HG02610 (cell line): ENCODE results near the gene KCNT1.

Source experiments
- ATAC-seq: cut with Tn5 transposase; IDR thresholded peaks from one replicate; pipeline ENCODE4 v1.9.1; 2021; ENCODE audit warnings: mild to moderate bottlenecking, moderate library complexity; ENCODE audit not compliant: unreplicated experiment

KCNT1 gene

DNA sequence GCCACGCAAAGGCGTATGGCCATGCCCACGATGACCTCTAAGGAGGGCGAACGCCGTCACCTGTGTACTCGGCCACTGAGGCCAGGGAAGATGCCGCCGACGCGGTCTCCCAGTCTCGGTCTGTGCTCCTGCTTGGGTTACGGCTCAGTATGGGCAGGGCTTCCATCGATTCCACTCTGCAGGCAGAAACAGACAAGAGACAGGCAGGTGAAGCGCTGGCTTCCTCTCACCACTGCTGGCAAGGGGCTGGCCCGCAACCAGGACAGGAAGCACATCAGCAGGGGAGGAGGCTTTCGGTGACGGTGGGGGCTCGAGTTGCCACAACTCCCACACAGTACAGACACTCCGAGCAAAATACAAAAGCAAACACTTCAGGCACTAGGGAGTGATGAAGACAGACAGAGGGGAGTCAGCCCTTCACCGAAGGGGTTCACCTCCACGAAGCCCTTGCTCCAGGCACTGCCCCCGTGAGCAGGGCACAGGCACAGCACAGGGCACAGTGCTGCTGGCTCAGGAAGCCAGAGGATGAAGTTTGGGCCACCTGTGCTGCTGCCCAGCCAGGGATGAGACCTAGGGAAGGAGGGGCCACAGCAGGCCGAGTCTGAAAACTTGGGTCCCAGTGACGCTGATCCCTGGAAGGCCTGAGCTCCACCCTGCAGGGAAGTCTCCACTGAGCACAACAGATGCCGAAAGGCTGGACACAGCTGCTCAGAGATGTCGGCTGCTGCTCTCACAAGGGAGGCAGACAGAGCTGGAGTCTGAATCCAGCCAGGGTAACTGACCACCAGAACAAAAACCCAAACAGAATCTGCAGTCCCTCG, 114.1 kb downstream of the KCNT1 start:
- ATAC-seq, result no peak

DNA sequence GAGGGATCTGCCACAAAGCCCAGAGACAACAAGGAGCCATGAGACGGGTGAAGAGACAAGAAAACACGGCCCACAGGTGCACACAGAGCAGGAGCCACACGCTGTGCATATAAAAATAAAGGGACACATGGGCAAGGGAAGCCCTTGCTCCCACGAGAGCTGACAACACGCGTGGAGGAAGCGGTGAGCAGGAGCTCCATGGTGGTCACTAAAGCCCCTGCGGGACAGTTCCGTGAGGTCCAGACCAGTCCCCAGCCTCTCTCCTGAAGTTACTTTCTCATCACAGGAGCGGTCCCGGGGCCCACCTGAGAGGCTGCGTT, 114.6 kb downstream of the KCNT1 start:
- ATAC-seq, result no peak

DNA sequence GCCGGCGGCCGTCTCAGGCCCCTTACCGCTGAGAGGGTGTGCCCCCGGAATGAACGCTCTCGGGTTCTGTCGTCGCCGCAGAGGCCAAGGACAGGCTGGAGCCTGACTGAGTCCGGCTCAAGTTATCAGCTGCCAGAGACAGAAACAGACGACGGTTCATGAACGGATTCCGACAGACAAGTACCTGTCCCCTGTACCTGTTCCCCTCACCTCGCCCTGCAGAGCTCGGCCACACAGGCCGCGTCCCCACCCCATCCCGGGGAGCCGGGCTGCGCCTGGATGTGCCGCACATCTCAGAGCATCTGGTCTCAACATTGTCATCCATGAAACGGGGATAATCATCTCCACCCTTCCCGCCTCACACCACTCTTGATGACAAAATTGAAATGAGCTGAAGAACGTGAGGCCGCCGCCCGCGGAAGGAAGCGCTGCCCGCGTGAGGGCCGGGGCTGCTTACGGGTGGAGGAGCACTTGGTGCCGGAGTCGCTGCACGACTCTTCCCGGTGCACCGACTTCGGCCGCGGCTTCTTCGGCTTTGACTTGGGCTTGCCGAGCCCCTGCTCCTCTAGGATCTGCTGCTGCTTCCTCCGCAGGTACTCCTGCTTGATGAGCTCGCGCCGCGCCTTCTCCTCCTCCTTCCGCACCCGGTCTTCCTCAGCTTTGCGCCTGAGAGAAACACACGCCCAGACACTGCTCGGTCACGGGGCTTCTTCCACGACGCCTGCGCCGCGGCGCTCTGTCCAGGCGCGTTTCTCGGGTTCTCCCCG, 116.1 kb downstream of the KCNT1 start:
- no peak for ATAC-seq

DNA sequence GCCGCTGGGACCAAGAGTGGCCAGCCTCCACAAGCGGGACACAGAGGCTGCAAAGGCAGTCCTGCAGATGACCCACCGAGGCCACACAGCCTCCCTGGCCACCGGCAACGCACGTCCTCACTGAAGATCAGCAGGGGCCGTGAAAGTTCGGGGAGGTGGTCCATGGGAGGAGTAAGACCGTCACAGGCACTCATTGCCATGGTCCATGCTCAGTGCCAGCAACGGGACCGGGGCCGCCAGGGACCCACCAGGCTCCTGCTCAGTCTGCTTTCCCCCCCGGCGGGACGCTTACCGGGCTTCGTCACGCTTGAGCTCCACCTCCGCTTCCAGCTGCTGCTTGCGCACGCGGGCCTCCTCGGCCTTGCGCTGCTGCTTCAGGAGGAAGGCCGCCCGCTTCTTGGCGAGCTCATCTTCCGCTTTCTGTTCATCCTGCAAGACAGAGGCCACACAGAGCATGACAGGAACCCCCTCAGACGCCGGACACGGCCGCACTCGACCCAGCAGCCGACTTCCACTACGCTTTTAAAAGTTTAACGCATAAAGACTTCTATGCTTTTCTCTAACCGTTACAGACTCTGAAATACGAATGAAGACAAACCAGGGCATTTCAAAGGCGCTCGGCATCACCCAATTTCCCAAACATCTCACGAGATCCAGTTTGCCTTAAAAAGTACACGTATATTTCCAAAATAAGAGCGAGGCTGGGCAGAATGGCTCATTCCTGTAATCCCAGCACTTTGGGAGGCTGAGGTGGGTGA, 116.9 kb downstream of the KCNT1 start:
- no peak for ATAC-seq

DNA sequence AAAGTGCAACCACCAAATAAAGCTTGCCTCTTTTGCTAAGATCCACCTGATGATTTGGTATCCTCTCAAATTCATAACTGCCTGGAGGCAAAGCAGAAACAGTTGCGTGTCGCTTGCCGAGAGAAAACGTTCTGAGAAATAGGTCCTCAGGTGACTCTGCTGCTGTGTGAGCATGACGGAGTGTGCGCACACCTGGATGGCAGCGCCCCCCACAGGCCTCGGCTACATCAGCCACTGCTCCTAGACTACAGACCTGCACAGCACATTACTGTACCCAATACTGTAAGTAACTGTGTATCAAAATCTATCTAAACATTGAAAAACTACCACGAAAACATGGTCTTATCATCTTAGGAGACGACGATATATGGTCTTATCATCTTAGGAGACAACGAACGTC, 117.9 kb downstream of the KCNT1 start:
- ATAC-seq, result no peak

DNA sequence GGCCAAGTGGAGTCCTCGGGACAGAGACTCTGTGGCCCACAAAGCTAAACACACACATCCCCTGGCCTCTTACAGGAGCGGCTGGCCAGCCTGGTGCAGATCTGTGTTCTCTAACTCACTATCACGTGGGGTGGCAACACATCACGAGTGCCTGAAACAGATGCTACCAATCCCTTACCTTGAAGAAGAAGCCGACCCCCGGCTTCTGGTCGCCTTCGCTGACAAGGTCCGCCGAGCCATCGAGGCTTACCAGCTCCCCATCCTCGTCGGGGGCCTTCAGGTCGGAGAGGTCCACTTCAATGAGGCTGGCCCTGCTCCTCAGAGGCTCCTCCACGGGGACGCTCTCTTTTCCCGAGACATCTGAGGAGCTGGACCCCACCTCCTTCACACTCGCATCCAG, 118.7 kb downstream of the KCNT1 start:
- no peak for ATAC-seq

DNA sequence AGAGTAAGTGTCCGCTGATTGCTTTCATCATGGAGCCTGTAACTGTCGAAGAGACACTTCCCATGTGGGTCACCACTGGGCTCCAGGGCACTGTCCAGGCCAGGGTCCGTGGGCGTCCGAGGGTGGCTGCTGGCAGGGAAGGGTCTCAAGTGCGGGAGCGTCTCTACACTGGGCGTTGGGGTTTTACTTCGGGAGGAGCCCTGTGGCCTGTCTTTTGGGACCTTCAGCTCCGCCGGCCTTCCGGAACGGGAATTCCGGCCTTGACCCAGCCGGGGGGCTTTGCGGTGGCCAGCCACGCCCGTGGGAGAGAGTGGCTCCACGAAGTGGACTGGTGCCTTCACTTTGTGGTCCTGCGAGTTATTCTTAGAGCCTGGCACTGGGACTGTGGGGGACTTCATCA, 119.1 kb downstream of the KCNT1 start:
- no peak for ATAC-seq

DNA sequence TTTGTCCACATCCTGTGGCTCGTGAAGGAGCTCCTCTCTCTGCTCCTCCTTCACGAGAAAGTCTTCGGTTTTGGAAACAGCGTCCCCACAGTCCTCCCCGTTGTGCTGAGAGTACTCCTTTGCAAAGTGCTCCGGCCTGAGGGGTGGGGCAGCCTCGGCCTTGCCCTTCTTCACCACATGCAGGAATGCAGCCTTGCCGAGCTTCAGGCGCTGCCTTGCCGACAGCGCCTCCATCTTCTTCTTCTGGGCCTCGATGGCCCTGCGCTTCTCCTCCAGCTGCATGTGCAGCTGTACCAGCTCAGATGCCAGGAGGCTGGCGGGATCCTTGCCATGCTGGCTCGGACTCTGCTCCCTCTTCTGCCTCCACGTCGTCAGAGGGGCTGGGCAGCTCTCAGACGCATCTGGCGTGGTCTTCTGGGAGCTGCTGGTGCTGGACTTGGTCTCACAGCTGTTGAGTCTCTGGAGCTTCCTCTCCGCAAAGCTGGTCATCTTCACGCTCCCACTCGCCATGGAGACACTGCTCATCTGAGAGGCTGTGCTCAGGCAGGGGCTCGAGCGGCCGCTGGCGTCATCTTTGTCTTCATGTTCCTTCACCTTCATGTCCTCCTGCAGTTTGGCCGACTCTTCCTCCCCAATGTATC, 119.9 kb downstream of the KCNT1 start:
- no peak for ATAC-seq

DNA sequence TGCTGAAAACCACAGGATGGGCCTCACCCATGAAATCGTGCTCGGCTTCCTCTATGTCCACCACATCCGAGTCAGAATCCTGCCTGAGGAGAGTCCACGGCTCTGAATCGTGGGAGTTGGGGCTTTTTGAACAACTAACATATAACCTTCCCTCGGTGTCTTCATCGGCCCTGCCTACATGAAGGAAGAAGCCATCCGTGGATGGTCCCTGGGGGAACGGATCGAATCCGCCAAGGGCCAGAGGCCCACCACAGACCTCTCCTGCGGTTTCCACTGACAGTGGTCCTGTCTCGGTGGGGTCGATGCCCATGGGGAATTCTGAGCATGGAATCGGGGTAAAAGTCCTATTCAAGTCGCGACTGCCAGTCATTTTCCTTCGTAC, 120.4 kb downstream of the KCNT1 start:
- no peak for ATAC-seq

DNA sequence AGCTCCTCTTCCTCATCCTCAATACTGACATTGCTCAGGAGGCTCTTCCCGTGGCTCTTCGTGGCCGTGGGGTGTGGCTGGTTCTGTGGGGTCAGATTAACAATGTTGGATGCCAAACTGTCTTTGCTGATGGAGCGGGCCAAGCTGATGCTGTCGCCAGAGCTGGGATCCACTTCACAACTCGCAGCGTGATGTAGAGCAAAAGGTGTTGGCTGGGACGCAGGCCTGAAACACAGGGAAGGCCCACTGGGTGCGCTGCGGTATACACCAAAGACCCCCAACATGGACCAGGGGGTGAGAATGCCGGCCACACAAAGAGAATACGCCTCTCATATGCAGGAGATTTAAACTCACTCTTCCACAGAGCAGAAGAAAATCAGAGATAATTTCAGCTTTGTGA, 121.1 kb downstream of the KCNT1 start:
- ATAC-seq, result no peak

DNA sequence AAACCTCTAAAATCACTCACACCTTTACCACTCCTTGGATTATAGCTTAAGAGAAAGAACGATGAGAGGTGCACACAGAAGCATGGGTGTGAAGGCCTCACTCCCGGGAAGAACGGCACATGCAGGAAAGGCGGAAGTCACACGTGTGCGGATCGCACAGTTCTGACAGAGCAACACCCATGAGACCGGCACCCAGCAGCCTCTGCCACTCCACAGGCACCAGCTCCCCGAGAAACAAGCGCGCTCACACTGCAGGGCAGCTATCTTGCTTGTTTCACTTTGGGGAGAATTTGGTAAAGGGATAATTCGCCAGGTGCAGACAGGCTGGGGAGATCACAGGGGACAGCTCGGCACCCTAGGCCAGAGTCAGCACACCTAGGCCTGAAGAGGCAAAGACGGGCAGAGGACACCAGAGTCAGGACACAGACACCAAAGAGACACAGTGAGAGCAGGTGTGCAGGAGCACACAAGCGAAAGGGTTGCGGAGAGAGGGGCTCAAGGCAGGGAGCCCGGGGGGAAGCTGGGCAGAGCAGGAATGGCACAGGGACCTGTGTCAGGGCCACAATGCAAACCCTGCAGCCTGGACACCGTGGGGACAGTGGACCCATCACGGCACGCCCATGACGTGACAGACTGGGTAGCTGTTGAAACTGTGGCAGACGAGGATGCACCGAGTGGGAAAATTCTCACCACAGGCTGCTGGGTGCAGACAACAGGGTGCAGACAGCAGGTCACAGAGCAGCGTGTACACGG, 123.6 kb downstream of the KCNT1 start:
- no peak for ATAC-seq

DNA sequence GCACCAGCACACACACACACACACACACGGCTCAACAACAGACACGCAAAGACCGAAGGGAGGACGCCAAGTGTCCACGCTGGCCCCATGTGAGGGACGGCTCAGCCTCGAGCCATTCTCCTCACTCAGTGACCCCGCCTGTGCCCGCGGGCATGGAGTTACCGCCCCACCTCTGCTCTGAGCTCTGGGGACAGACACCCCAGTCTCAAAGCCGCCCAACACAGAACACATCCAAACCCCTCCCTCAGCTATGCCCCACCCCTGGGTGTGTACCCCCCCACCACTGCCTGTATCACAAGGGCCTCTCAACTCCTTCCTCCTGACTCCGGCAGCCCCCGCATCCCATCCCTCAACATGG, 124.2 kb downstream of the KCNT1 start:
- no peak for ATAC-seq

DNA sequence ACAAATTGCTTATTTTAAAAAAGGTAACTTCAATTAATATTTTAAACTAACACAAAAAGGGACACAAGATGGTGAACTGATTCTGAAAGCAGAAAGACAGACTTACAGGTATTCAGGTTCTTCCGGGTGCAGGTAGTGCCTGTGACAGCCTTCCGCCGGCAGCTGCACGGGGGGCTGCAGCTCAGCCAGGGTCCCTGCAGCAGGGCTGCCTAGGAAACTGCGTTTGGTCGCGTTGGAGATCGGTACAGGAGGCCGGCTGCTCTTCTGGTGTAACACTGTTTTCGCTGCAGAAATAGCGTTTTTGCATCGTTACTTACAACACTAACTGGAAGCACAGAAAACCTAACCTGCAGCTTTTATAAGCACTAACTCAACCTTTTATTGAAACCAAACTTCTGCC, 125.3 kb downstream of the KCNT1 start:
- ATAC-seq, result no peak

DNA sequence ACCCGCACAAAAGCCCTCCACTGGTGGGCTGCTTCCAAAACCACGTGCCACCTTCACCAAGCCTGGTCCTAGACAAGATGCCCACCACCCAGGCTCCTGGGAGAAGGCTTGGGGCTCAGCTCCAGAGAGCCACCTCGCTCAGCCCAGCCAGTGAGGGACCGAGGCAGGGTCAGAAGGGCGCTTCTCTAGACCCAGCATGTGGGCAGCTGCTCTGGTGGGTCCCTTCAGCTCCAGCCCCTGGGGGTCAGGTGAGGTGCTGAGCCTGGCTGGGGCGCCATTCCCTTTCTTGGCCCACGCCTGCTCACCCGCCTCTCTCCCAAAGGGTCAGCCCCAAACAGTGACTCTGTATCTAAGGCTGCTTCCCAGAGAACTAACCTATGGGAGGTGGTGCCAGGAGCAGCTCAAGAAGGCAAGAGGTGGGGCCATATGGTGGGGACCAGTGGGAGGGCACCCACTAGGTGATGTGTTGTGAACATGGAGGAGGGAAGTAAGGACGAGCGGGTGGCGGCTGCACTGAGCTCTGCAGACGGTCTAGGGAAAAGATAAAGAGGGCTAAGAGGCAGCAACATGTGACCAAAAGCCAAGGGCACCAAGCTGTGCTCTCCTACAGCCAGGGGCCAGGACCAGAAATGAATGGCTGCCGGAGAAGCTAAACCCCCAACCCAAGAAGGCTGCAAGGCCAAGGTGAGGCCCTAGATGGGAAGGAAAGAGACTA, 126.0 kb downstream of the KCNT1 start:
- no peak for ATAC-seq

DNA sequence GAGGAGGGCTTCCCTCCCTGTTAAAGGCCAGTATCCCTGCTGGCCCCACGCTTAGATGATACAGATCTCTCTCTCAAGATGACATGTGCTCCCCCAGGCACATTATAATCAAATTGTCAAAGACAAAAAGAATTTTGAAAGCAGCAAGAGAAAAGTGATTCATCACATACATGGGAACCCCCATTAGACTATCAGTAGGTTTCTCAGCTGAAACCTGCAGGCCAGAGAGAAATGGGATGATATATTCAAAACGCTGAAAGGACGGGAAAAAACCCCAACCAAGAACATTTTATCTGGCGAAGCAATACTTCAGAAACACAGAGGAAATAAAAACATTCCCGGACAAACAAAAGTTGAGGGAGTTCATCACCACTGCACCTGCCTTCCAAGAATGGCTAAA, 126.7 kb downstream of the KCNT1 start:
- ATAC-seq, result no peak

DNA sequence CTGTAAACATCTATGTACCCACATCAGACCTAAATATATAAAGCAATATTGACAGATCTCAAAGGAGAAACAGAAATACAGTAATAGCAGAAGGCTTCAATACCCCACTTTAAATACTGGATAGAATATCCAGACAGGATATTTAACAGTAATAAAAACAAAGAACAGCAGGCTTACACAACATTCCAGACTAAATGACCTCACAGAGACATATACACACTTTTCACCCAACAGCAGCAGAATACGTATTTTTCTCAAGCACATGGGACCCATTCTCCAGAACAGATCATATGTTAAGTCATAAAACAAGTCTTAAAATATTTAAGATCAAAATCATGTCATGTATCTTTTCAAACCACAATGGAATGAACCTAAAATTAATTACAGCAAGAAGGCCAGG, 128.5 kb downstream of the KCNT1 start:
- no peak for ATAC-seq

DNA sequence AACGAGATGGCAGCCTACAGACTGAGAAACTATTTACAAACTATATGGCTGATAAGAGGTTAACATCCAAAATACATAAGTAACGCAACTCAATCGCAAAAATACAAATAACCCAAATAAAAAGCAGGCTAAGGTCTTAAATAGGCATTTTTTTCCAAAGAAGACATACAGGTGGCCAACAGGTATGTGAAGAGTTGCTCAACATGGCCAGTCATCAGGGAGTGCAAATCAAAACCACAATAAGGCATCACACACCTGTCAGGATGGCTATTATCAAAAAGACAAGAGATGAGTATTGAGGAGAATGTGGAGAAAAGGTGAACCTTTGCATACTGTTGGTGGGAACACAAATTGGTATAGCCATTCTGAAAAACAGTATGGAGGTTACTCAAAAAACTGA, 131.9 kb downstream of the KCNT1 start:
- ATAC-seq, result no peak

DNA sequence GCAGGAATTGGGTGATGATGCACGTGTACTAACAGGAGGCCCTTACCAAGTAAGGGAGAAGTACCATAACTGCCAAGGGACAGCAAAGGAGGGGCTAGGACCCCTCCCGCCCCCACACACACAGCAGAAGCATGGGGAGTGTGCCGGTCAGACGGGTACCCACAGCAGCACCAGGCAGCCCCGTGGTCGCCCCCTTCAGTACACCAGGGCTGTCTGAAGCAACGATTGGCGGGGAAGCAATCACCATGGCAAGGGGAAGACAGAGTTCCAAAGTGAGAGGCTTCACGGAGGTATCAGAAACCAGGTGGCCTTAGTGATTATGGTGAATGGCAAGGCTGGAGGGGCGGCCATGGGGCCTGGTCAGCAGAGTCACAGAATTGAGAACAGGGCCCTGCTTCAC, 133.1 kb downstream of the KCNT1 start:
- no peak for ATAC-seq

DNA sequence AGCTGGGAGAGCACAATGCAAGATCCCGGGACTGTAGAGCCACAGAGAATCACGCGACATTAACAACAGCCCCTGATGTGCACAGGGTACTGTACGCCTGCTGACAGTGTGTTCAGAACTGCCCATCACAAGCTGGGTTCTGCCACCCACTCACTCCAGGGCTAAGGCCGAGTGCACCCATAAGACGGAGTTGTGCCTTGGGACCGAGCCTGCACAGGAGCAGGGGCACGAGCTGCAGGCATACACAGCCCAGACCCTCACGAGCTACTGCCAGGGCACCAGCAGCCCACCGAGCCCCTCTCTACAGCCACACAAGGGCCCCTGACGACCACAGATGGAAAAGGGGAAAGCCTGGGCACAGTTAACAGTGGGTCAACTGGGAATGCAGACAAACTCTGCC, 137.5 kb downstream of the KCNT1 start:
- no peak for ATAC-seq

DNA sequence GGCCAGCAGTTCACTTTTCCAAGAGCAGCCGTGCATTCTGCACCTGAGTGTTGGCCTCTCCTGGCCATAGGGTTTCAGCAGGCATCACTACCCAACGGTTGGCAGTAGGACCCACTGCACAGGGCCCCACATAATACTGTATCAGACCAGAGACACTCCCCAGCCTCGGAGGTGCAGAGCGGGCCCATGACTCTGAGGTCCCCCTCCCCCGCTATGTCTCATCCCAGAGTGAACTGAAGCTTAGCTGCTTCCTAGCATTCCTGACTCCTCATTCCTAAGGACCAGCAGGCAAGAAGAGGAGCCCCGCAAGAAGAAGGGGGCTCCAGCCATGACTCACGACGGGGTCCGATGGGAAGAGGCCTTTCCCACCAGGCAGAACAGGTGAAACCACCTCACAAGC, 138.1 kb downstream of the KCNT1 start:
- no peak for ATAC-seq
